ENCODE measurements around the gene RABGEF1.
"Not testable (repeated sequence)": the region's sequence is repeated elsewhere in the genome, so short reads cannot be mapped to it uniquely, and the experiment has no call there.

RABGEF1 gene

GRCh38 chr7:66840316-66840715 is 99.8 kb downstream of the RABGEF1 start:
- no peak for TF ChIP-seq ZFX (IDR thresholded peaks at IDR 0.05)
- no peak for TF ChIP-seq CTCF (conservative IDR thresholded peaks at IDR 0.05)
- no peak overlapping the region for H3K27ac ChIP-seq

- TF ChIP-seq CTCF (conservative IDR thresholded peaks at IDR 0.05): no peak
Measured at GRCh38 chr7:66841898-66842297, 101.4 kb downstream of the RABGEF1 start.

GRCh38 chr7:66843492-66843891 is 103.0 kb downstream of the RABGEF1 start:
- not testable (repeated sequence) for H3K27ac ChIP-seq

More at GRCh38 chr7:66841898-66842297, 101.4 kb downstream of the RABGEF1 start:
- H3K27ac ChIP-seq: no peak overlapping the region

- H3K27ac ChIP-seq: peak overlapping the region; percentile 83
- TF ChIP-seq CTCF (conservative IDR thresholded peaks at IDR 0.05) (no peak; the same call in 1 of the 2 replicates), ZFX (IDR thresholded peaks at IDR 0.05) (peak; percentile 47; the same call in 1 of the 2 replicates)
Measured at GRCh38 chr7:66844552-66845378, 104.2 kb downstream of the RABGEF1 start.

GRCh38 chr7:66845379-66846095 is 105.0 kb downstream of the RABGEF1 start:
- no peak for TF ChIP-seq ZFX (IDR thresholded peaks at IDR 0.05)

GRCh38 chr7:66846096-66846445 is 105.5 kb downstream of the RABGEF1 start:
- peak overlapping the region; percentile 83; the same call in 1 of the 2 replicates for H3K27ac ChIP-seq

More at GRCh38 chr7:66845379-66846095, 105.0 kb downstream of the RABGEF1 start:
- H3K27ac ChIP-seq: peak overlapping the region; percentile 83

- H3K27ac ChIP-seq: not testable (repeated sequence)
Measured at GRCh38 chr7:66847523-66847855, 107.0 kb downstream of the RABGEF1 start.

GRCh38 chr7:66847879-66848790 is 107.6 kb downstream of the RABGEF1 start:
- no peak overlapping the region for H3K27ac ChIP-seq
- TF ChIP-seq ZFX (IDR thresholded peaks at IDR 0.05) (no peak), CTCF (conservative IDR thresholded peaks at IDR 0.05) (no peak)

- no peak overlapping the region for H3K27ac ChIP-seq
- no peak for TF ChIP-seq ZFX (IDR thresholded peaks at IDR 0.05)
- no peak for TF ChIP-seq CTCF (conservative IDR thresholded peaks at IDR 0.05)
Measured at GRCh38 chr7:66859339-66859738, 118.8 kb downstream of the RABGEF1 start.
